Fibroblast of upper back skin (primary cell): Measurements from ENCODE around the gene CBR3.
"Not testable (repeated sequence)": the region's sequence is repeated elsewhere in the genome, so short reads cannot be mapped to it uniquely, and the experiment has no call there.

Experiments used
- DNase-seq: peaks from one replicate; pipeline ENCODE4 v3.0.0-alpha.2; 2013

CBR3 gene

GRCh38 chr21:36134803-36135390 lies at the start of gene CBR3:
Gene CBR3, plus strand, starts transcription at chr21:36135079. Its CDS starts 114 bp downstream, at chr21:36135193.
- DNase-seq = no peak

- DNase-seq = no peak
Measured at GRCh38 chr21:36087362-36088138, 47.3 kb upstream of the CBR3 start.

GRCh38 chr21:36089946-36090345 lies 44.9 kb upstream of the CBR3 start:
- DNase-seq = no peak

- DNase-seq = no peak
Measured at GRCh38 chr21:36092681-36093080, 42.2 kb upstream of the CBR3 start.

GRCh38 chr21:36093512-36093911 lies 41.4 kb upstream of the CBR3 start:
- no peak for DNase-seq

GRCh38 chr21:36096398-36097290 lies 38.2 kb upstream of the CBR3 start:
- no peak for DNase-seq

- DNase-seq = no peak
Measured at GRCh38 chr21:36097427-36098181, 37.3 kb upstream of the CBR3 start.

GRCh38 chr21:36098182-36098532 lies 36.7 kb upstream of the CBR3 start:
- no peak for DNase-seq

GRCh38 chr21:36099000-36099399 lies 35.9 kb upstream of the CBR3 start:
- DNase-seq = no peak

- DNase-seq = not testable (repeated sequence)
Measured at GRCh38 chr21:36099695-36100211, 35.1 kb upstream of the CBR3 start.

- no peak for DNase-seq
Measured at GRCh38 chr21:36100971-36101641, 33.8 kb upstream of the CBR3 start.

- DNase-seq = no peak
Measured at GRCh38 chr21:36103434-36103833, 31.4 kb upstream of the CBR3 start.

- peak; percentile 59 for DNase-seq
Measured at GRCh38 chr21:36104317-36105300, 30.3 kb upstream of the CBR3 start.

- no peak for DNase-seq
Measured at GRCh38 chr21:36105327-36105842, 29.5 kb upstream of the CBR3 start.

- no peak for DNase-seq
Measured at GRCh38 chr21:36109868-36110267, 25.0 kb upstream of the CBR3 start.

GRCh38 chr21:36111238-36111637 lies 23.6 kb upstream of the CBR3 start:
- DNase-seq = no peak

- no peak for DNase-seq
Measured at GRCh38 chr21:36113647-36114428, 21.0 kb upstream of the CBR3 start.

GRCh38 chr21:36115138-36115730 lies 19.6 kb upstream of the CBR3 start:
- DNase-seq = no peak

- no peak for DNase-seq
Measured at GRCh38 chr21:36117286-36117741, 17.6 kb upstream of the CBR3 start.
